ENCODE results near the gene IGFL2. TPM values are rescaled to one million over a fixed set of nuclear protein-coding genes. Genes with fewer than 3 reads are reported as not detected.
"Not testable (repeated sequence)": the region's sequence is repeated elsewhere in the genome, so short reads cannot be mapped to it uniquely, and the experiment has no call there.

Gene IGFL2
- total RNA-seq, 1 experiment from 2014 or later = not detected

DNA sequence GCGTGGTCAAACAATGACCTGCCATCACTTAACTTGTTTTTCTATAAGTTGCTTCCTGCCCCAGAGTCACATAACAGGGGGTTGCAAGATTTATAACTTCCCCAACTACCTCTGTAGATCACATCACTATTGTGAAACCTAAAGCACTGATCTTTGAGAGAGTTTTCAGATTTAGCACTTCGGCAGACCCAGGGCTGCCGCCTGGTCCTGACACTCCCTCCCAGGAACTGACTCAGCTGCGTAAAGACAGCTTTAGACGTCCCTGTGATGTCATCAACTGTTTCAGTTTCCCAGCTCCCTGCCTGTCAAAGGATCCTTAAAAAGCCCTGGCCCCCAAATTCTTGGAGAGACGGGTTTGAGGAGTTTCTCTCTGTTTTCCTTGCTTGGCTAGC, 33.3 kb downstream of the IGFL2 start:
- Histone ChIP-seq H3K36me3 (ENCODE audit: low read depth) (no peaks in the 10 kb centered on the region), H3K79me2 (ENCODE audit: low read depth) (no peaks in the 10 kb centered on the region), H3K9me2 (ENCODE audit: insufficient read depth) (no peaks in the 10 kb centered on the region), H3K27me3 (ENCODE audit: insufficient read depth, low read depth) (no peaks in the 10 kb centered on the region), H3K9me3 (ENCODE audit: insufficient read depth, low read depth) (no peaks in the 10 kb centered on the region), H3K4me3 (peak overlapping the region; percentile 8; the same call in 1 of the 2 replicates), H2AFZ (peak overlapping the region; percentile 60), H3F3A (ENCODE audit: insufficient read depth, low read depth) (peaks cover 27% of the 10 kb centered on the region), H3K27ac (peak overlapping the region; percentile 74), H3K4me1 (replicated peaks; ENCODE audit: insufficient read depth) (peaks cover 36% of the 10 kb centered on the region), H3K4me2 (peak overlapping the region; percentile 55), H4K20me1 (ENCODE audit: insufficient read depth) (no peaks in the 10 kb centered on the region)
- peak in 1 of 2 experiments; percentile 73 for DNase-seq
- BruUV-seq (replicated peaks) = TSS peak; percentile 39
- ChIA-PET CTCF (interaction anchor here (0.7 kb wide), 1 partner anchor 83 kb away, joined by 14 read pairs; no protein-coding TSS in a partner anchor), POLR2A (ENCODE audit: unreplicated experiment) (no interaction called here)
- TF ChIP-seq EZH2 (IDR thresholded peaks at IDR 0.05; ENCODE audit: low read depth) = no peak
- TF ChIP-seq, protein P1, sequence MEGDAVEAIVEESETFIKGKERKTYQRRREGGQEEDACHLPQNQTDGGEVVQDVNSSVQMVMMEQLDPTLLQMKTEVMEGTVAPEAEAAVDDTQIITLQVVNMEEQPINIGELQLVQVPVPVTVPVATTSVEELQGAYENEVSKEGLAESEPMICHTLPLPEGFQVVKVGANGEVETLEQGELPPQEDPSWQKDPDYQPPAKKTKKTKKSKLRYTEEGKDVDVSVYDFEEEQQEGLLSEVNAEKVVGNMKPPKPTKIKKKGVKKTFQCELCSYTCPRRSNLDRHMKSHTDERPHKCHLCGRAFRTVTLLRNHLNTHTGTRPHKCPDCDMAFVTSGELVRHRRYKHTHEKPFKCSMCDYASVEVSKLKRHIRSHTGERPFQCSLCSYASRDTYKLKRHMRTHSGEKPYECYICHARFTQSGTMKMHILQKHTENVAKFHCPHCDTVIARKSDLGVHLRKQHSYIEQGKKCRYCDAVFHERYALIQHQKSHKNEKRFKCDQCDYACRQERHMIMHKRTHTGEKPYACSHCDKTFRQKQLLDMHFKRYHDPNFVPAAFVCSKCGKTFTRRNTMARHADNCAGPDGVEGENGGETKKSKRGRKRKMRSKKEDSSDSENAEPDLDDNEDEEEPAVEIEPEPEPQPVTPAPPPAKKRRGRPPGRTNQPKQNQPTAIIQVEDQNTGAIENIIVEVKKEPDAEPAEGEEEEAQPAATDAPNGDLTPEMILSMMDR (conservative IDR thresholded peaks at IDR 0.05) = no peak
- intact Hi-C loops (cut with micrococcal nuclease; ENCODE audit: unreplicated experiment) = loop anchor here (2.0 kb wide), 1 partner anchor 49 kb away; no protein-coding TSS in a partner anchor

DNA sequence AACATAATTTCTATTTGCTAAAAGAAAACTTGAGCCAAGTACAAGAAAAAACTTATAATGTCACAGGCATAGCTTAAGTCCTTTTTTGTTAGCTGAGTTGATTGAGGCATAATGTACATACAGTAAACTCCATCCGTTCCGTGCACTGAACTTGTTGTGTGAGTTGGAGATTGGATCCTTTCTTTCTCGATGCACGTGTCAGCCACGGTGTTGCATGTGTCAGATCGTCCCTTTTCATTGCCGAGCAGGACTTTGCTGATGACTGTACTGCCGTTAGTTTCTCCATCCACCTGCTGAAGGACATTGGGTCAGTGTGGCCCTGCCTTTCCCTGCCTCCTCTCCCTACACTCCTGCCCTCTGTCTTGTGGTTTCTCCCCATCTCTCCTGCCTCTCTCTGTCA, 34.4 kb downstream of the IGFL2 start:
- Histone ChIP-seq H3K27me3 (ENCODE audit: insufficient read depth, low read depth) (no peaks in the 10 kb centered on the region), H3K9me3 (ENCODE audit: insufficient read depth, low read depth) (no peaks in the 10 kb centered on the region), H3K36me3 (ENCODE audit: low read depth) (no peaks in the 10 kb centered on the region), H3F3A (ENCODE audit: insufficient read depth, low read depth) (peaks cover 29% of the 10 kb centered on the region), H4K20me1 (ENCODE audit: insufficient read depth) (no peaks in the 10 kb centered on the region), H3K4me1 (replicated peaks; ENCODE audit: insufficient read depth) (peaks cover 44% of the 10 kb centered on the region), H3K79me2 (ENCODE audit: low read depth) (no peaks in the 10 kb centered on the region), H3K4me3 (no peak overlapping the region), H2AFZ (no peak overlapping the region), H3K4me2 (no peak overlapping the region), H3K27ac (peak overlapping the region; percentile 74; the same call in 1 of the 2 replicates), H3K9me2 (ENCODE audit: insufficient read depth) (no peaks in the 10 kb centered on the region)
- intact Hi-C loops (cut with micrococcal nuclease; ENCODE audit: unreplicated experiment) = no loop called here
- ChIA-PET POLR2A (ENCODE audit: unreplicated experiment) (no interaction called here), CTCF (no interaction called here)
- TF ChIP-seq EZH2 (IDR thresholded peaks at IDR 0.05; ENCODE audit: low read depth) = no peak
- TF ChIP-seq, protein P1 (conservative IDR thresholded peaks at IDR 0.05) = no peak
- DNase-seq = no peak
- BruUV-seq (replicated peaks) = no TSS peak

DNA sequence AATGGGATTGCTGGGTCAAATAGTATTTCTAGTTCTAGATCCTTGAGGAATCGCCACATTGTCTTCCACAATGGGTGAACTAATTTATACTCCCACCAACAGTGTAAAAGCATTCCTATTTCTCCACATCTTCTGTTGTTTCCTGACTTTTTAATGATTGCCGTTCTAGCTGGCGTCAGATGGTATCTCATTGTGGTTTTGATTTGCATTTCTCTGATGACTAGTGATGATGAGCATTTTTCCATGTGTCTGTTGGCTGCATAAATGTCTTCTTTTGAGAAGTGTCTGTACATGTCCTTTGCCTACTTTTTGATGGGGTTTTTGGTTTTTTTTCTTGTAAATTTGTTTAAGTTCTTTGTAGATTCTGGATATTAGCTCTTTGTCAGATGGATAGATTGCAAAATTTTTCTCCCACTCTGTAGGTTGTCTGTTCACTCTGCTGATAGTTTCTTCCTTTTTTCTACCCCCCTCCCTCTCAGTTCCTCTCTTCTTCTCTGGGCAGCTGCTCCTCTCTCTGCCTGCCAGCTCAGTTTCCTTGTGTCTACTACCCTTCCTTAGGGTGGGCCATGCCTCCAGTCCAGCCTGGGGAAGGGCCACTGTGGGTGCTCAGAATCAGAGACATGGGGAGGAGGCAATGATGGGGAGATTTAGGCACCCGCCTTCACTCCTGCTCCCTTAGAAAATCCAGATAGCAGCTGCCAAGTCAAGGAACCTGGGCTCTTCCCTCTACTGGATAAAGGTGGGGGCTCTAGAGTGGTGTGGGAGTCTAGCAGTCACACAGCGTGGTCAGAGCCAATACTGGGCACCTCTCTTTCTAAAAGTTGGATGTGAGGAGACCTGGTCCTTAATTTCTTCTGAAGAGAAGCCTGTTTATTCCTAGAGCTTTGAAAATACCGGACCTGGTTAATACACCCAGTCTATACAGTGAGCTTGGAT, 37.0 kb downstream of the IGFL2 start:
- H3K27ac ChIP-seq; H3K27me3 ChIP-seq (ENCODE audit: insufficient read depth, low read depth); H3K9me2 ChIP-seq (ENCODE audit: insufficient read depth); H3K4me3 ChIP-seq; H4K20me1 ChIP-seq (ENCODE audit: insufficient read depth); BruUV-seq (replicated peaks); H3K4me2 ChIP-seq; H3K36me3 ChIP-seq (ENCODE audit: low read depth); H3K9me3 ChIP-seq (ENCODE audit: insufficient read depth, low read depth); intact Hi-C loops (cut with micrococcal nuclease; ENCODE audit: unreplicated experiment); H2AFZ ChIP-seq; H3K79me2 ChIP-seq (ENCODE audit: low read depth); DNase-seq: not testable (repeated sequence)
- CTCF ChIA-PET = interaction anchor here (0.7 kb wide), 1 partner anchor 351 kb away, joined by 5 read pairs; no protein-coding TSS in a partner anchor
- Histone ChIP-seq H3K4me1 (replicated peaks; ENCODE audit: insufficient read depth) (peaks cover 36% of the 10 kb centered on the region), H3F3A (ENCODE audit: insufficient read depth, low read depth) (peaks cover 39% of the 10 kb centered on the region)
- POLR2A ChIA-PET (ENCODE audit: unreplicated experiment) = interaction anchor here (0.7 kb wide), 1 partner anchor 22 kb away, joined by 3 read pairs; no protein-coding TSS in a partner anchor
